Endothelial cell of umbilical vein (primary cell): Measurements from ENCODE around the gene DAZAP2. TPM values are rescaled to one million over a fixed set of nuclear protein-coding genes. Genes with fewer than 3 reads are reported as not detected.

Experiments
- BruUV-seq: library from RNA; stranded (reverse); fragments of 400-500 nt; replicated peaks from 2 replicates; lab custom pipeline; 2021; lab: Mats Ljungman, UMichigan
- CTCF ChIA-PET: fragments of 300-600, 350-600 bp; sonication (Branson Sonifier 250); formaldehyde crosslinking; loops from one replicate; lab custom pipeline; 2021; ENCODE audit warnings: antibody characterized with exemption, inconsistent platforms; lab: Charles Lee
- POLR2A ChIA-PET: fragments of 300-600, 350-600 bp; sonication (Branson Sonifier 250); formaldehyde crosslinking; loops from one replicate; lab custom pipeline; 2021; ENCODE audit warnings: antibody characterized with exemption, inconsistent platforms; lab: Charles Lee
- DNase-seq: peaks from one replicate; pipeline ENCODE4 v3.0.0-alpha.2; 2011; ENCODE audit warnings: low read depth, low spot score
- FAIRE-seq: peaks from 2 replicates; lab custom pipeline; 2011; peaks lifted over from hg19 to GRCh38; lab: Jason Lieb, UNC
- H2AFZ ChIP-seq: 2 replicates; pipeline ENCODE4 v1.6.0; 2012; ENCODE audit warnings: low read depth, low read length, control low read depth, inconsistent platforms
- H3K27ac ChIP-seq: 2 replicates; pipeline ENCODE4 v1.5.1; 2011; ENCODE audit warnings: low read depth, mild to moderate bottlenecking, control low read depth, low read length, moderate library complexity; ENCODE audit not compliant: insufficient read depth
- H3K27me3 ChIP-seq, 2 experiments: 2 replicates each; pipeline versions ENCODE4 v1.6.0 to v1.6.1; 2011; ENCODE audit warnings: low read length in 2 of 2, mixed read lengths in 1 of 2; ENCODE audit not compliant: control insufficient read depth in 2 of 2, insufficient read depth in 2 of 2
- H3K36me3 ChIP-seq, 2 experiments: 2 replicates in 1 of 2; 3 replicates in 1 of 2; pipeline ENCODE4 v1.5.1; 2011; ENCODE audit warnings: low read length in 2 of 2, mild to moderate bottlenecking in 1 of 2, moderate library complexity in 1 of 2; ENCODE audit not compliant: control insufficient read depth in 2 of 2, insufficient read depth in 2 of 2; ENCODE audit errors: extremely low read depth in 1 of 2
- H3K4me1 ChIP-seq: 3 replicates; pipeline ENCODE4 v1.5.1; 2011; ENCODE audit warnings: mild to moderate bottlenecking, low read length; ENCODE audit not compliant: control insufficient read depth, insufficient read depth; ENCODE audit errors: extremely low read depth
- H3K4me2 ChIP-seq: 2 replicates; pipeline ENCODE4 v1.6.1; 2011; ENCODE audit warnings: low read length, control low read depth, mixed read lengths; ENCODE audit not compliant: insufficient read depth
- H3K4me3 ChIP-seq, 3 experiments: fragments of 200-600 bp in 1 of 3; sonication (generic), shearing (Covaris generic) in 1 of 3; replicated peaks in 1 of 3; 2 replicates each; pipeline ENCODE4 v1.5.1; 2011 to 2016; ENCODE audit warnings: control low read depth in 3 of 3, low read length in 3 of 3, mild to moderate bottlenecking in 2 of 3, inconsistent platforms in 1 of 3, low read depth in 1 of 3, moderate library complexity in 1 of 3; ENCODE audit not compliant: insufficient read depth in 1 of 3
- H3K79me2 ChIP-seq: 2 replicates; pipeline ENCODE4 v1.6.0; 2012; ENCODE audit warnings: low read length, inconsistent platforms; ENCODE audit not compliant: control insufficient read depth, insufficient read depth
- H3K9ac ChIP-seq: replicated peaks from 2 replicates; pipeline ENCODE3; 2011; ENCODE audit warnings: low read length, control low read depth; ENCODE audit not compliant: insufficient read depth; ENCODE audit errors: extremely low read depth
- H3K9me1 ChIP-seq: replicated peaks from 3 replicates; pipeline ENCODE4 v1.6.0; 2011; ENCODE audit warnings: mild to moderate bottlenecking, low read length; ENCODE audit not compliant: control insufficient read depth, insufficient read depth; ENCODE audit errors: extremely low read depth
- H3K9me3 ChIP-seq: replicated peaks from 2 replicates; pipeline ENCODE4 v1.5.1; 2012; ENCODE audit warnings: low read length, inconsistent platforms; ENCODE audit not compliant: control insufficient read depth, insufficient read depth
- H4K20me1 ChIP-seq: replicated peaks from 2 replicates; pipeline ENCODE3; 2011; ENCODE audit warnings: mild to moderate bottlenecking, low read length; ENCODE audit not compliant: control insufficient read depth, insufficient read depth; ENCODE audit errors: extremely low read depth
- CTCF ChIP-seq, 2 donors: IDR thresholded peaks; 1 replicate in 1 of 2; 2 replicates in 1 of 2; pipeline ENCODE4 v1.5.1; 2011; ENCODE audit warnings: low read length in 2 of 2, mild to moderate bottlenecking in 2 of 2, moderate library complexity in 2 of 2, control low read depth in 1 of 2, inconsistent platforms in 1 of 2, low read depth in 1 of 2; ENCODE audit not compliant: insufficient read depth in 1 of 2; ENCODE audit errors: extremely low read depth in 1 of 2
- EZH2 ChIP-seq: IDR thresholded peaks from 2 replicates; pipeline ENCODE4 v1.6.1; 2012; ENCODE audit warnings: borderline replicate concordance, low read depth, mild to moderate bottlenecking, moderate library complexity, low read length, inconsistent platforms; ENCODE audit not compliant: severe bottlenecking
- GATA2 ChIP-seq: IDR thresholded peaks from 2 replicates; pipeline ENCODE4 v1.7.0; 2011; ENCODE audit warnings: low read depth, mild to moderate bottlenecking, moderate library complexity, mixed read lengths, low read length; ENCODE audit not compliant: insufficient read length, insufficient read depth
- MYC ChIP-seq: IDR thresholded peaks from one replicate; pipeline ENCODE4 v1.6.1; 2011; ENCODE audit warnings: mild to moderate bottlenecking, low read depth, low read length
- POLR2A ChIP-seq: IDR thresholded peaks from 2 replicates; pipeline ENCODE4 v1.6.1; 2012; ENCODE audit warnings: low read depth, mild to moderate bottlenecking, control low read depth, low read length
- POLR2AphosphoS5 ChIP-seq: IDR thresholded peaks from 2 replicates; pipeline ENCODE4 v1.6.1; 2012; ENCODE audit warnings: low read depth, mild to moderate bottlenecking, control low read depth, low read length, moderate library complexity; ENCODE audit not compliant: insufficient read depth
- dilution Hi-C: fragments of 300-500 bp; cut with MboI; formaldehyde crosslinking; loops from one replicate; pipeline ENCODE4 v1.15.0; 2019; ENCODE audit warnings: low sequenced_read_pairs; ENCODE audit not compliant: extremely low pct_ligation_motif_present
- intact Hi-C: fragments of 100-400 bp; cut with micrococcal nuclease; formaldehyde crosslinking; loops from one replicate; pipeline ENCODE4 v1.10.0; 2022
- polyA plus RNA-seq, 4 experiments: library from polyadenylated mRNA; depleted of rRNA in 3 of 4; stranded (reverse) in 3 of 4; unstranded in 1 of 4; fragments of >200 nt; gene quantifications; 2 replicates each; pipeline versions ENCODE4 v1.2.1 to v1.2.3, GENCODE V29; 2011 to 2012; ENCODE audit warnings: missing spikeins in 1 of 4
- total RNA-seq: library from RNA; stranded (reverse); gene quantifications from 2 replicates; pipeline ENCODE4 v1.2.3, GENCODE V29; 2021

The DAZAP2 gene
- total and polyA plus RNA-seq, 2 donors (not counting 3 experiments of a cell fraction or from before 2014, with no cell fraction given): 177 to 497 TPM

- no peak overlapping the region for H3K9ac ChIP-seq
- no peak for DNase-seq
- TF ChIP-seq GATA2: no peak
- TF ChIP-seq POLR2A: no peak
- TF ChIP-seq CTCF (IDR thresholded peaks at IDR 0.05; ENCODE audit: extremely low read depth in 1 of 2, insufficient read depth in 1 of 2, low read depth in 1 of 2, low read length in 2 of 2): no peak
- no peak for TF ChIP-seq MYC
- TF ChIP-seq EZH2: no peak
- TF ChIP-seq POLR2AphosphoS5: no peak
- H3K27ac ChIP-seq: no peak overlapping the region
- no peaks in the 10 kb centered on the region for H3K9me1 ChIP-seq
- no peak overlapping the region for H3K4me2 ChIP-seq
- dilution Hi-C loops: no loop called here
- H3K4me3 ChIP-seq: no peak overlapping the region
- H3K27me3 ChIP-seq: no peaks in the 10 kb centered on the region
- TSS peak; percentile 0 for BruUV-seq
- peaks cover 34% of the 10 kb centered on the region for H3K4me1 ChIP-seq
- H4K20me1 ChIP-seq: no peaks in the 10 kb centered on the region
- H3K9me3 ChIP-seq: no peaks in the 10 kb centered on the region
- peaks cover 16 to 29% of the 10 kb centered on the region in 2 experiments for H3K36me3 ChIP-seq
- CTCF ChIA-PET: interaction anchor here (1.7 to 2.4 kb wide), 2 partner anchors 10 to 28 kb away, joined by 3 to 12 read pairs; partner anchors contain the start of gene SMAGP
- H3K79me2 ChIP-seq: peaks cover 19% of the 10 kb centered on the region
- no peak overlapping the region for H2AFZ ChIP-seq
- intact Hi-C loops: no loop called here
- POLR2A ChIA-PET: interaction anchor here (1.6 kb wide), 1 partner anchor 10 kb away, joined by 6 read pairs; no protein-coding TSS in a partner anchor
- no peak for FAIRE-seq
Measured at GRCh38 chr12:51242876-51243275, 4.2 kb downstream of the DAZAP2 start.
